Spleen (tissue), 11 donors: Measurements from ENCODE around the gene HEXD. TPM values are rescaled to one million over a fixed set of nuclear protein-coding genes. Genes with fewer than 3 reads are reported as not detected.

Experiments
- DNase-seq: peaks from one replicate; pipeline ENCODE4 v3.0.0-alpha.2; 2020
- H3K27ac ChIP-seq, 8 donors: fragments of 200-600 bp; sonication (generic) in 7 of 8; 1 replicate in 4 of 8; 2 replicates in 4 of 8; pipeline versions ENCODE4 v1.5.0 to v1.8.0; 2016 to 2021; ENCODE audit warnings: inconsistent platforms in 4 of 8, mild to moderate bottlenecking in 4 of 8, moderate library complexity in 1 of 8
- H3K27me3 ChIP-seq, 7 donors: fragments of 200-600 bp; sonication (generic) in 6 of 7; replicated peaks in 1 of 7; 1 replicate in 4 of 7; 2 replicates in 3 of 7; pipeline versions ENCODE4 v1.5.0 to v1.8.0; 2016 to 2021; ENCODE audit warnings: inconsistent platforms in 3 of 7, mild to moderate bottlenecking in 1 of 7
- H3K36me3 ChIP-seq, 6 donors: fragments of 200-600 bp; sonication (generic) in 5 of 6; 1 replicate in 4 of 6; 2 replicates in 2 of 6; pipeline versions ENCODE4 v1.5.0 to v1.8.0; 2016 to 2021; ENCODE audit warnings: inconsistent platforms in 2 of 6
- H3K4me1 ChIP-seq, 6 donors: fragments of 200-600 bp; sonication (generic) in 5 of 6; 1 replicate in 3 of 6; 2 replicates in 3 of 6; pipeline versions ENCODE4 v1.5.0 to v1.8.0; 2016 to 2021; ENCODE audit warnings: inconsistent platforms in 3 of 6
- H3K4me3 ChIP-seq, 8 donors: fragments of 200-600 bp; sonication (generic) in 7 of 8; 1 replicate in 4 of 8; 2 replicates in 4 of 8; pipeline versions ENCODE4 v1.5.0 to v1.8.0; 2016 to 2021; ENCODE audit warnings: inconsistent platforms in 4 of 8, mild to moderate bottlenecking in 4 of 8, moderate library complexity in 2 of 8
- H3K9me3 ChIP-seq, 8 donors: fragments of 200-600 bp; sonication (generic) in 7 of 8; 1 replicate in 4 of 8; 2 replicates in 4 of 8; pipeline versions ENCODE4 v1.5.0 to v1.8.0; 2016 to 2021; ENCODE audit warnings: inconsistent platforms in 4 of 8
- CTCF ChIP-seq, 11 experiments: fragments of 200-600 bp in 7 of 11; fragments of 450-650 bp in 4 of 11; sonication (generic) in 4 of 11; IDR thresholded peaks in 8 of 11; conservative IDR thresholded peaks in 3 of 11; 1 replicate in 7 of 11; 2 replicates in 4 of 11; pipeline versions ENCODE4 v1.4.0 to v1.8.0; 2016 to 2021; ENCODE audit warnings: antibody characterized with exemption in 11 of 11, inconsistent platforms in 4 of 11, mild to moderate bottlenecking in 1 of 11
- POLR2A ChIP-seq, 3 donors: fragments of 450-650 bp; IDR thresholded peaks; one replicate each; pipeline ENCODE4 v1.5.1; 2017; ENCODE audit warnings: antibody characterized with exemption in 3 of 3, mild to moderate bottlenecking in 1 of 3
- POLR2AphosphoS5 ChIP-seq, 3 donors: sonication (generic); formaldehyde crosslinking; IDR thresholded peaks; one replicate each; pipeline ENCODE4 v1.5.1; 2017; ENCODE audit warnings: antibody characterized with exemption in 3 of 3
- WGBS, 5 donors: extraction: QIAGEN DNeasy Blood & Tissue Kit in 3 of 5; methylation state at CpG; one replicate each; pipeline versions ENCODE4 v1.1.5 to v1.1.7; 2013 to 2018; 5-methylcytosine and 5-hydroxymethylcytosine counted together
- intact Hi-C: fragments of 100-400 bp; cut with DNase I; formaldehyde crosslinking; loops from one replicate; pipeline ENCODE4 v1.15.0; 2023; ENCODE audit warnings: low total_unique reads
- polyA plus RNA-seq, 3 donors: library from polyadenylated mRNA; stranded (reverse); fragments of 200-250 nt; gene quantifications; one replicate each; pipeline ENCODE4 v1.2.1, GENCODE V29; 2013
- total RNA-seq, 7 donors: library from RNA; depleted of rRNA in 3 of 7; stranded (reverse); fragments of >200 nt in 3 of 7; fragmentation: NEBNext Ultra II Directional in 4 of 7; extraction: Animal tissue kit (Norgen Biotek cat#: 25700) in 4 of 7; gene quantifications; one replicate each; pipeline versions ENCODE4 v1.1.0 to v1.2.1, GENCODE V29; 2016 to 2021
- donor health status: healthy with polysubstance abuse.
- donor health status: DM: no; HTN: no; CAD: no; lungs with moderate emphysema.
- donor health status: DM: no; HTN: no; CAD: no.
- donor health status: Bipolar disorder and iron deficiency.
- donor health status: healthy.
- donor health status: DM: no; HTN: no; CAD: no.
- donor health status: DM: yes; HTN: yes; CAD: no.

Gene HEXD
- total and polyA plus RNA-seq, 10 donors = 62.3 to 272 (median 74.7) TPM

DNA sequence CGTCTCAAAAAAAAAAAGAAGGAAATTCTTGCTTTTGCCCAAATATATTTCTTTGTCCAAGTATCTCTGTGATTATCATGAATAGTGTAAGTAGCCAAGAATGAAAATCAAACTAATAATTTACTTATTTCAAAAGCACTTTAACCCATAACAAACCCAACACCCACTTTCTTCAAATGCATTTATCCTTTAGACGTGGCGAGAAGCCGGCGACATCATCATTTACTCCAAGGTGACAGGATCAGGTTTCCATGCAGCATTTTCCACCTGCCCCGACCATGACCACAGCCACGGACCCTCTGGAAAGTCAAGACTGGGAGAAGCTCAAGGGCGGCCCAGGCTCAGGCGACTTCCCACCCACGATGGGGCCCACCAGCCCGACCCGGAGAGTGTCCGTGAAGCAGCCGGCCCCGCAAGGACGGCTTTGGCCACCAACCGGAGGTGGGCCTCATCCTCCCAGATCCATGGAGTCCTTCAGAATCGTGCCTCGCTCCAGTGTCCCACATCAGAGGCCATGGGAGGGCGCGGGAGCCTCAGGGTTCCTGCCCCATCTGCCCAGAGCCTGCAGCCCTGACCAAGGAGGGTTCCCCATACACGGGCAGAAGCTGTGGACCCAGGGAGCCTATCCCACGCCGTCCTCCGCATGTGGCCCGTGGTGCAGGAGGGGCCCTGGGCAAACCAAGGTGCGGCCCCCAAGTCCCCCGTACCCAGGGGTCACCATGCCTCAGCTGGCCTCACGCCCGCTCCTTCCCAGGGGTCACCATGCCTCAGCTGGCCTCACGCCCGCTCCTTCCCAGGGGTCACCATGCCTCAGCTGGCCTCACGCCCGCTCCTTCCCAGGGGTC, 27.9 kb upstream of the HEXD start:
- TF ChIP-seq CTCF (IDR thresholded peaks at IDR 0.05 in 8 of 11, conservative IDR thresholded peaks at IDR 0.05 in 3 of 11) (no peak), POLR2AphosphoS5 (IDR thresholded peaks at IDR 0.05) (no peak), POLR2A (IDR thresholded peaks at IDR 0.05) (no peak)
- H3K27ac ChIP-seq = no peak overlapping the region
- H3K36me3 ChIP-seq = peaks cover 0 to 42% (median 23%) of the 10 kb centered on the region in 6 donors
- DNase-seq = no peak
- H3K9me3 ChIP-seq = no peaks in the 10 kb centered on the region
- H3K27me3 ChIP-seq = peaks cover 0 to 24% (median 13%) of the 10 kb centered on the region in 7 donors
- intact Hi-C loops = no loop called here
- 88 to 95% (median 92%) methylated on average over 23 to 32 of the region's 34 CpGs for WGBS, 5 donors
- H3K4me1 ChIP-seq = peaks cover 0 to 24% (median 5%) of the 10 kb centered on the region in 6 donors
- H3K4me3 ChIP-seq = no peak overlapping the region

GRCh38 chr17:82390860-82391435, 27.2 kb upstream of the HEXD start:
- intact Hi-C loops = no loop called here
- Histone ChIP-seq H3K27ac (no peak overlapping the region), H3K4me1 (peaks cover 0 to 18% (median 5%) of the 10 kb centered on the region in 6 donors), H3K27me3 (peaks cover 0 to 17% (median 7%) of the 10 kb centered on the region in 7 donors), H3K36me3 (peaks cover 0 to 46% (median 24%) of the 10 kb centered on the region in 6 donors), H3K9me3 (no peaks in the 10 kb centered on the region), H3K4me3 (no peak overlapping the region)
- no peak for TF ChIP-seq POLR2A (IDR thresholded peaks at IDR 0.05)
- no peak for TF ChIP-seq POLR2AphosphoS5 (IDR thresholded peaks at IDR 0.05)
- no peak for TF ChIP-seq CTCF (IDR thresholded peaks at IDR 0.05 in 8 of 11, conservative IDR thresholded peaks at IDR 0.05 in 3 of 11)
- no peak for DNase-seq
- WGBS, 5 donors = 91 to 98% (median 93%) methylated on average over 8 to 13 of the region's 13 CpGs

- Histone ChIP-seq H3K9me3 (no peaks in the 10 kb centered on the region), H3K4me3 (no peak overlapping the region), H3K4me1 (peaks cover 0 to 15% (median 5%) of the 10 kb centered on the region in 6 donors), H3K27ac (no peak overlapping the region), H3K27me3 (peaks cover 0 to 11% (median 5%) of the 10 kb centered on the region in 7 donors), H3K36me3 (peaks cover 0 to 46% (median 24%) of the 10 kb centered on the region in 6 donors)
- intact Hi-C loops = no loop called here
- no peak for DNase-seq
- TF ChIP-seq POLR2A (IDR thresholded peaks at IDR 0.05) (no peak), CTCF (IDR thresholded peaks at IDR 0.05 in 8 of 11, conservative IDR thresholded peaks at IDR 0.05 in 3 of 11) (no peak), POLR2AphosphoS5 (IDR thresholded peaks at IDR 0.05) (no peak)
- 92 to 96% (median 94%) methylated on average over 11 to 23 of the region's 23 CpGs for WGBS, 5 donors
Measured at GRCh38 chr17:82391496-82392066, 26.6 kb upstream of the HEXD start.
